GM23338 (cell line): ENCODE data around the gene CGREF1. TPM values are rescaled to one million over a fixed set of nuclear protein-coding genes. Genes with fewer than 3 reads are reported as not detected.

ENCODE experiments used
- ATAC-seq: fragments of 200-7000 bp; cut with Tn5 transposase; 3 replicates; pipeline ENCODE4 v1.9.1; 2020
- DNase-seq: peaks from one replicate; pipeline ENCODE4 v3.0.0-alpha.2; 2015; ENCODE audit warnings: low spot score
- H2AFZ ChIP-seq: fragments of 200-600 bp; sonication (generic); 2 replicates; pipeline ENCODE4 v1.8.0; 2016; ENCODE audit warnings: antibody characterized with exemption, mild to moderate bottlenecking, moderate library complexity
- H3F3A ChIP-seq: fragments of 200-600 bp; sonication (generic); replicated peaks from 2 replicates; pipeline ENCODE4 v1.8.0; 2017; ENCODE audit warnings: antibody characterized with exemption, mixed run types, low read depth
- H3K27ac ChIP-seq: fragments of 200-600 bp; sonication (generic); 2 replicates; pipeline ENCODE4 v1.6.1; 2016; ENCODE audit warnings: low read depth
- H3K27me3 ChIP-seq: fragments of 200-600 bp; sonication (generic); 2 replicates; pipeline ENCODE4 v1.8.0; 2016; ENCODE audit warnings: mild to moderate bottlenecking, mixed run types, moderate library complexity; ENCODE audit not compliant: insufficient read depth
- H3K36me3 ChIP-seq: fragments of 200-600 bp; sonication (generic); 2 replicates; pipeline ENCODE4 v1.8.0; 2016; ENCODE audit warnings: mild to moderate bottlenecking; ENCODE audit not compliant: insufficient read depth
- H3K4me1 ChIP-seq: fragments of 200-600 bp; sonication (generic); 2 replicates; pipeline ENCODE4 v1.8.0; 2016; ENCODE audit warnings: mild to moderate bottlenecking, moderate library complexity; ENCODE audit not compliant: insufficient read depth
- H3K4me2 ChIP-seq: fragments of 200-600 bp; sonication (generic); 2 replicates; pipeline ENCODE4 v1.7.1; 2017; ENCODE audit warnings: mixed run types
- H3K4me3 ChIP-seq: fragments of 200-600 bp; sonication (generic); 2 replicates; pipeline ENCODE4 v1.6.1; 2016; ENCODE audit warnings: mixed run types
- H3K79me2 ChIP-seq: fragments of 200-600 bp; sonication (generic); replicated peaks from 2 replicates; pipeline ENCODE4 v1.8.0; 2017; ENCODE audit warnings: mild to moderate bottlenecking; ENCODE audit not compliant: insufficient read depth
- H3K9me2 ChIP-seq: fragments of 200-600 bp; sonication (generic); 2 replicates; pipeline ENCODE4 v1.8.0; 2017; ENCODE audit not compliant: insufficient read depth
- H4K20me1 ChIP-seq: fragments of 200-600 bp; sonication (generic); replicated peaks from 2 replicates; pipeline ENCODE4 v1.8.0; 2017; ENCODE audit warnings: mild to moderate bottlenecking; ENCODE audit not compliant: insufficient read depth
- H3K27ac Mint-ChIP-seq: 2 replicates; pipeline ENCODE4 v1.8.0; 2020; ENCODE audit warnings: inconsistent platforms, mild to moderate bottlenecking, moderate library complexity, mixed read lengths
- H3K27me3 Mint-ChIP-seq: 3 replicates; pipeline ENCODE4 v1.8.0; 2022; ENCODE audit warnings: low read depth, mild to moderate bottlenecking, moderate library complexity, mixed read lengths, inconsistent platforms; ENCODE audit not compliant: insufficient read depth, poor library complexity
- H3K36me3 Mint-ChIP-seq: 3 replicates; pipeline ENCODE4 v1.8.0; 2021; ENCODE audit warnings: low read depth, mild to moderate bottlenecking, inconsistent platforms, moderate library complexity, mixed read lengths
- H3K4me1 Mint-ChIP-seq: 3 replicates; pipeline ENCODE4 v1.8.0; 2020; ENCODE audit warnings: mild to moderate bottlenecking, inconsistent platforms, mixed read lengths
- H3K4me3 Mint-ChIP-seq: 3 replicates; pipeline ENCODE4 v1.8.0; 2021; ENCODE audit warnings: moderate library complexity, mild to moderate bottlenecking, inconsistent platforms, mixed read lengths
- H3K9me3 Mint-ChIP-seq: 3 replicates; pipeline ENCODE4 v1.8.0; 2020; ENCODE audit warnings: moderate library complexity, mild to moderate bottlenecking, inconsistent platforms, mixed read lengths
- CREB1 ChIP-seq: fragments of 250-450 bp; sonication (Bioruptor Pico); IDR thresholded peaks from 2 replicates; pipeline ENCODE4 v1.5.0; 2020; ENCODE audit warnings: low read depth, mild to moderate bottlenecking, moderate library complexity
- CTCF ChIP-seq, 2 experiments: fragments of 200-600 bp in 1 of 2; sonication (generic) in 1 of 2; conservative IDR thresholded peaks; 2 replicates each; pipeline versions ENCODE4 v1.5.1 to v1.6.1; 2016 to 2017; ENCODE audit warnings: antibody characterized with exemption in 2 of 2, low read depth in 2 of 2, mild to moderate bottlenecking in 2 of 2, moderate library complexity in 1 of 2
- EZH2 ChIP-seq: fragments of 200-600 bp; sonication (generic); IDR thresholded peaks from one replicate; pipeline ENCODE4 v1.8.0; 2017; ENCODE audit warnings: antibody characterized with exemption, mild to moderate bottlenecking, low read depth; ENCODE audit not compliant: unreplicated experiment
- EZH2phosphoT487 ChIP-seq: fragments of 200-600 bp; sonication (generic); IDR thresholded peaks from one replicate; pipeline ENCODE4 v1.8.1; 2018; ENCODE audit warnings: antibody characterized with exemption; ENCODE audit not compliant: unreplicated experiment
- JUNB ChIP-seq: IDR thresholded peaks from one replicate; pipeline ENCODE4 v1.6.1; 2016; ENCODE audit warnings: antibody characterized with exemption; ENCODE audit not compliant: unreplicated experiment
- NANOG ChIP-seq: IDR thresholded peaks from 2 replicates; pipeline ENCODE4 v1.6.1; 2016; ENCODE audit warnings: antibody characterized with exemption, borderline replicate concordance
- POLR2AphosphoS5 ChIP-seq: IDR thresholded peaks from 2 replicates; pipeline ENCODE4 v1.6.1; 2016; ENCODE audit warnings: antibody characterized with exemption, low read depth
- STAT1 ChIP-seq: IDR thresholded peaks from one replicate; pipeline ENCODE4 v1.6.1; 2016; ENCODE audit warnings: antibody characterized with exemption; ENCODE audit not compliant: unreplicated experiment
- ZNF114 ChIP-seq: fragments of 250-450 bp; sonication (Bioruptor Pico); IDR thresholded peaks from 2 replicates; pipeline ENCODE4 v1.5.0; 2020; ENCODE audit warnings: mild to moderate bottlenecking, moderate library complexity
- ZNF331 ChIP-seq: fragments of 250-450 bp; sonication (Bioruptor Pico); IDR thresholded peaks from 2 replicates; pipeline ENCODE4 v1.5.0; 2020; ENCODE audit warnings: low read depth, mild to moderate bottlenecking, moderate library complexity
- polyA plus RNA-seq: library from polyadenylated mRNA; unstranded; fragments of >200 nt; fragmentation: Nextera tagmentation; extraction: Ambion mirVana; gene quantifications from 2 replicates; pipeline ENCODE4 v1.2.1, GENCODE V29; 2016
- total RNA-seq: library from RNA; depleted of rRNA; stranded (reverse); fragments of >200 nt; shearing (Covaris generic); gene quantifications from 2 replicates; pipeline ENCODE4 v1.2.3, GENCODE V29; 2014
- TF ChIP-seq, protein P1 (sequence below): fragments of 250-450 bp; sonication (Bioruptor Pico); IDR thresholded peaks from 2 replicates; pipeline ENCODE4 v1.5.0; 2020; ENCODE audit warnings: mild to moderate bottlenecking, moderate library complexity
- TF ChIP-seq, protein P2 (sequence below): IDR thresholded peaks from 2 replicates; pipeline ENCODE4 v1.6.1; 2016; ENCODE audit warnings: antibody characterized with exemption
- TF ChIP-seq, protein P3 (sequence below): IDR thresholded peaks from one replicate; pipeline ENCODE4 v1.6.1; 2018; ENCODE audit warnings: antibody characterized with exemption; ENCODE audit not compliant: unreplicated experiment

The CGREF1 gene
- total and polyA plus RNA-seq, 2 experiments from 2014 or later = 4.1 to 4.5 TPM

GRCh38 chr2:27136751-27137150 lies 17.8 kb upstream of the CGREF1 start:
- no peak for TF ChIP-seq CREB1 (CRISPR knock-in tag)
- TF ChIP-seq EZH2 = no peak
- TF ChIP-seq ZNF331 (CRISPR knock-in tag) = no peak
- TF ChIP-seq, protein P1, sequence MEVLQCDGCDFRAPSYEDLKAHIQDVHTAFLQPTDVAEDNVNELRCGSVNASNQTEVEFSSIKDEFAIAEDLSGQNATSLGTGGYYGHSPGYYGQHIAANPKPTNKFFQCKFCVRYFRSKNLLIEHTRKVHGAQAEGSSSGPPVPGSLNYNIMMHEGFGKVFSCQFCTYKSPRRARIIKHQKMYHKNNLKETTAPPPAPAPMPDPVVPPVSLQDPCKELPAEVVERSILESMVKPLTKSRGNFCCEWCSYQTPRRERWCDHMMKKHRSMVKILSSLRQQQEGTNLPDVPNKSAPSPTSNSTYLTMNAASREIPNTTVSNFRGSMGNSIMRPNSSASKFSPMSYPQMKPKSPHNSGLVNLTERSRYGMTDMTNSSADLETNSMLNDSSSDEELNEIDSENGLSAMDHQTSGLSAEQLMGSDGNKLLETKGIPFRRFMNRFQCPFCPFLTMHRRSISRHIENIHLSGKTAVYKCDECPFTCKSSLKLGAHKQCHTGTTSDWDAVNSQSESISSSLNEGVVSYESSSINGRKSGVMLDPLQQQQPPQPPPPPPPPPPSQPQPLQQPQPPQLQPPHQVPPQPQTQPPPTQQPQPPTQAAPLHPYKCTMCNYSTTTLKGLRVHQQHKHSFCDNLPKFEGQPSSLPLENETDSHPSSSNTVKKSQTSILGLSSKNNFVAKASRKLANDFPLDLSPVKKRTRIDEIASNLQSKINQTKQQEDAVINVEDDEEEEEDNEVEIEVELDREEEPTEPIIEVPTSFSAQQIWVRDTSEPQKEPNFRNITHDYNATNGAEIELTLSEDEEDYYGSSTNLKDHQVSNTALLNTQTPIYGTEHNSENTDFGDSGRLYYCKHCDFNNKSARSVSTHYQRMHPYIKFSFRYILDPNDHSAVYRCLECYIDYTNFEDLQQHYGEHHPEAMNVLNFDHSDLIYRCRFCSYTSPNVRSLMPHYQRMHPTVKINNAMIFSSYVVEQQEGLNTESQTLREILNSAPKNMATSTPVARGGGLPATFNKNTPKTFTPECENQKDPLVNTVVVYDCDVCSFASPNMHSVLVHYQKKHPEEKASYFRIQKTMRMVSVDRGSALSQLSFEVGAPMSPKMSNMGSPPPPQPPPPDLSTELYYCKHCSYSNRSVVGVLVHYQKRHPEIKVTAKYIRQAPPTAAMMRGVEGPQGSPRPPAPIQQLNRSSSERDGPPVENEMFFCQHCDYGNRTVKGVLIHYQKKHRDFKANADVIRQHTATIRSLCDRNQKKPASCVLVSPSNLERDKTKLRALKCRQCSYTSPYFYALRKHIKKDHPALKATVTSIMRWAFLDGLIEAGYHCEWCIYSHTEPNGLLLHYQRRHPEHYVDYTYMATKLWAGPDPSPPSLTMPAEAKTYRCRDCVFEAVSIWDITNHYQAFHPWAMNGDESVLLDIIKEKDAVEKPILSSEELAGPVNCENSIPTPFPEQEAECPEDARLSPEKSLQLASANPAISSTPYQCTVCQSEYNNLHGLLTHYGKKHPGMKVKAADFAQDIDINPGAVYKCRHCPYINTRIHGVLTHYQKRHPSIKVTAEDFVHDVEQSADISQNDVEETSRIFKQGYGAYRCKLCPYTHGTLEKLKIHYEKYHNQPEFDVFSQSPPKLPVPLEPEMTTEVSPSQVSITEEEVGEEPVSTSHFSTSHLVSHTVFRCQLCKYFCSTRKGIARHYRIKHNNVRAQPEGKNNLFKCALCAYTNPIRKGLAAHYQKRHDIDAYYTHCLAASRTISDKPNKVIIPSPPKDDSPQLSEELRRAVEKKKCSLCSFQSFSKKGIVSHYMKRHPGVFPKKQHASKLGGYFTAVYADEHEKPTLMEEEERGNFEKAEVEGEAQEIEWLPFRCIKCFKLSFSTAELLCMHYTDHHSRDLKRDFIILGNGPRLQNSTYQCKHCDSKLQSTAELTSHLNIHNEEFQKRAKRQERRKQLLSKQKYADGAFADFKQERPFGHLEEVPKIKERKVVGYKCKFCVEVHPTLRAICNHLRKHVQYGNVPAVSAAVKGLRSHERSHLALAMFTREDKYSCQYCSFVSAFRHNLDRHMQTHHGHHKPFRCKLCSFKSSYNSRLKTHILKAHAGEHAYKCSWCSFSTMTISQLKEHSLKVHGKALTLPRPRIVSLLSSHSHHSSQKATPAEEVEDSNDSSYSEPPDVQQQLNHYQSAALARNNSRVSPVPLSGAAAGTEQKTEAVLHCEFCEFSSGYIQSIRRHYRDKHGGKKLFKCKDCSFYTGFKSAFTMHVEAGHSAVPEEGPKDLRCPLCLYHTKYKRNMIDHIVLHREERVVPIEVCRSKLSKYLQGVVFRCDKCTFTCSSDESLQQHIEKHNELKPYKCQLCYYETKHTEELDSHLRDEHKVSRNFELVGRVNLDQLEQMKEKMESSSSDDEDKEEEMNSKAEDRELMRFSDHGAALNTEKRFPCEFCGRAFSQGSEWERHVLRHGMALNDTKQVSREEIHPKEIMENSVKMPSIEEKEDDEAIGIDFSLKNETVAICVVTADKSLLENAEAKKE = no peak
- TF ChIP-seq STAT1 = no peak
- TF ChIP-seq EZH2phosphoT487 = no peak
- no peak for TF ChIP-seq NANOG
- TF ChIP-seq JUNB = no peak
- TF ChIP-seq, protein P2, sequence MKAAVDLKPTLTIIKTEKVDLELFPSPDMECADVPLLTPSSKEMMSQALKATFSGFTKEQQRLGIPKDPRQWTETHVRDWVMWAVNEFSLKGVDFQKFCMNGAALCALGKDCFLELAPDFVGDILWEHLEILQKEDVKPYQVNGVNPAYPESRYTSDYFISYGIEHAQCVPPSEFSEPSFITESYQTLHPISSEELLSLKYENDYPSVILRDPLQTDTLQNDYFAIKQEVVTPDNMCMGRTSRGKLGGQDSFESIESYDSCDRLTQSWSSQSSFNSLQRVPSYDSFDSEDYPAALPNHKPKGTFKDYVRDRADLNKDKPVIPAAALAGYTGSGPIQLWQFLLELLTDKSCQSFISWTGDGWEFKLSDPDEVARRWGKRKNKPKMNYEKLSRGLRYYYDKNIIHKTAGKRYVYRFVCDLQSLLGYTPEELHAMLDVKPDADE = no peak
- TF ChIP-seq, protein P3, sequence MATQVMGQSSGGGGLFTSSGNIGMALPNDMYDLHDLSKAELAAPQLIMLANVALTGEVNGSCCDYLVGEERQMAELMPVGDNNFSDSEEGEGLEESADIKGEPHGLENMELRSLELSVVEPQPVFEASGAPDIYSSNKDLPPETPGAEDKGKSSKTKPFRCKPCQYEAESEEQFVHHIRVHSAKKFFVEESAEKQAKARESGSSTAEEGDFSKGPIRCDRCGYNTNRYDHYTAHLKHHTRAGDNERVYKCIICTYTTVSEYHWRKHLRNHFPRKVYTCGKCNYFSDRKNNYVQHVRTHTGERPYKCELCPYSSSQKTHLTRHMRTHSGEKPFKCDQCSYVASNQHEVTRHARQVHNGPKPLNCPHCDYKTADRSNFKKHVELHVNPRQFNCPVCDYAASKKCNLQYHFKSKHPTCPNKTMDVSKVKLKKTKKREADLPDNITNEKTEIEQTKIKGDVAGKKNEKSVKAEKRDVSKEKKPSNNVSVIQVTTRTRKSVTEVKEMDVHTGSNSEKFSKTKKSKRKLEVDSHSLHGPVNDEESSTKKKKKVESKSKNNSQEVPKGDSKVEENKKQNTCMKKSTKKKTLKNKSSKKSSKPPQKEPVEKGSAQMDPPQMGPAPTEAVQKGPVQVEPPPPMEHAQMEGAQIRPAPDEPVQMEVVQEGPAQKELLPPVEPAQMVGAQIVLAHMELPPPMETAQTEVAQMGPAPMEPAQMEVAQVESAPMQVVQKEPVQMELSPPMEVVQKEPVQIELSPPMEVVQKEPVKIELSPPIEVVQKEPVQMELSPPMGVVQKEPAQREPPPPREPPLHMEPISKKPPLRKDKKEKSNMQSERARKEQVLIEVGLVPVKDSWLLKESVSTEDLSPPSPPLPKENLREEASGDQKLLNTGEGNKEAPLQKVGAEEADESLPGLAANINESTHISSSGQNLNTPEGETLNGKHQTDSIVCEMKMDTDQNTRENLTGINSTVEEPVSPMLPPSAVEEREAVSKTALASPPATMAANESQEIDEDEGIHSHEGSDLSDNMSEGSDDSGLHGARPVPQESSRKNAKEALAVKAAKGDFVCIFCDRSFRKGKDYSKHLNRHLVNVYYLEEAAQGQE = no peak
- no peak for TF ChIP-seq POLR2AphosphoS5
- no peak for TF ChIP-seq CTCF (conservative IDR thresholded peaks at IDR 0.05; ENCODE audit: low read depth in 2 of 2)
- no peak for TF ChIP-seq ZNF114
- no peak overlapping the region for H3K27ac ChIP-seq
- Mint-ChIP-seq H3K27me3 (peaks cover 8% of the 10 kb centered on the region), H3K27ac (no peak overlapping the region), H3K9me3 (no peaks in the 10 kb centered on the region), H3K4me1 (peaks cover 10% of the 10 kb centered on the region; the same call in 2 of the 3 replicates), H3K4me3 (no peak overlapping the region), H3K36me3 (peaks cover 13% of the 10 kb centered on the region; the same call in 2 of the 3 replicates)
- H3K27me3 ChIP-seq = no peaks in the 10 kb centered on the region
- H3K4me2 ChIP-seq = no peak overlapping the region
- no peaks in the 10 kb centered on the region; the same call in 1 of the 2 replicates for H3F3A ChIP-seq
- H3K36me3 ChIP-seq = no peaks in the 10 kb centered on the region
- H3K79me2 ChIP-seq = peaks cover 11% of the 10 kb centered on the region
- no peak overlapping the region for H2AFZ ChIP-seq
- H3K4me1 ChIP-seq = peaks cover 6% of the 10 kb centered on the region; the same call in 1 of the 2 replicates
- H3K9me2 ChIP-seq = no peaks in the 10 kb centered on the region
- no peak overlapping the region for H3K4me3 ChIP-seq
- no peak for DNase-seq
- ATAC-seq = no peak
- peaks cover 10% of the 10 kb centered on the region; the same call in 1 of the 2 replicates for H4K20me1 ChIP-seq
